GM08714 (cell line): ENCODE data around the gene ELK1.

Experiments used
- H3K4me3 ChIP-seq: fragments of 200-500 bp; sonication (Bioruptor generic); 2 replicates; pipeline ENCODE4 v1.5.1; 2014; ENCODE audit warnings: mild to moderate bottlenecking, low read length, inconsistent platforms
- ZNF274 ChIP-seq: IDR thresholded peaks from 2 replicates; pipeline ENCODE4 v1.6.1; 2012; ENCODE audit warnings: mild to moderate bottlenecking, low read depth, low read length

ELK1 gene

DNA sequence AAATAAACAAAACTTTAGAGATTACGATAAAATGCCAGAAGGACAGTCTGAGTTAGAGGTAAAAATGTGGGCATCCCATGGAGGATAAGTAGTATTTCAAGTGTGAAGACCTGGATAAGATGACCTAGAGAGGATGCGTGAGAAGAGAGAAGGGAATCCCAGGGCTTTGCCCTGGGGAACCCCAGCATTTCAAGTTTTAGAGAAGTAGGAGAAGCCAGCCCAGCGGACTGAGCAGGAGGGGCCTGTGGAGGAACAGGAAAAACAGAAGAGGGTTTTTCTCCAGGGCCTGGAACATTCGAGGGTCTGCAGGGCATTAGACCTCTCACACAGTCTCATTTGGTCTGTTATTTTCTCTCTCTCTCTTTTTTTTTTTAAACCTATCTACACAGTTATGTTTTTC, 17.7 kb downstream of the ELK1 start:
- H3K4me3 ChIP-seq, result no peak overlapping the region
- no peak for TF ChIP-seq ZNF274

DNA sequence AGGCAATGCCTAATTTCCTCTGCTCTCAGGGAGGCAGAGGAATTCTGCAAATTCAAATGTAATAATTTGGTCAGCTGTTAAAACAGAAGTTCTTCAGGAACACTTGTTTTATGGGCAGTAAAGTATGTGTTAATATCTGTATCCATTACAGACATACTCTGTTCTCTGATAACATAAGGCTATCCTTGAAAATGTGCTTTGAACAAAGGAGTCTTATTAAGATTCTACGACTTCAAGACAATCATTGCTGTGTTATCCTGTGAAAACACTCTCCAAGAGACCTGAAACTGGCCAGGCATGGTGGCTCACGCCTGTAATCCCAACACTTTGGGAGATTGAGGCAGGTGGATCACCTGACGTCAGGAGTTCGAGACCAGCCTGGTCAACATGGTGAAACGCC, 18.7 kb downstream of the ELK1 start:
- H3K4me3 ChIP-seq, result no peak overlapping the region
- no peak for TF ChIP-seq ZNF274

DNA sequence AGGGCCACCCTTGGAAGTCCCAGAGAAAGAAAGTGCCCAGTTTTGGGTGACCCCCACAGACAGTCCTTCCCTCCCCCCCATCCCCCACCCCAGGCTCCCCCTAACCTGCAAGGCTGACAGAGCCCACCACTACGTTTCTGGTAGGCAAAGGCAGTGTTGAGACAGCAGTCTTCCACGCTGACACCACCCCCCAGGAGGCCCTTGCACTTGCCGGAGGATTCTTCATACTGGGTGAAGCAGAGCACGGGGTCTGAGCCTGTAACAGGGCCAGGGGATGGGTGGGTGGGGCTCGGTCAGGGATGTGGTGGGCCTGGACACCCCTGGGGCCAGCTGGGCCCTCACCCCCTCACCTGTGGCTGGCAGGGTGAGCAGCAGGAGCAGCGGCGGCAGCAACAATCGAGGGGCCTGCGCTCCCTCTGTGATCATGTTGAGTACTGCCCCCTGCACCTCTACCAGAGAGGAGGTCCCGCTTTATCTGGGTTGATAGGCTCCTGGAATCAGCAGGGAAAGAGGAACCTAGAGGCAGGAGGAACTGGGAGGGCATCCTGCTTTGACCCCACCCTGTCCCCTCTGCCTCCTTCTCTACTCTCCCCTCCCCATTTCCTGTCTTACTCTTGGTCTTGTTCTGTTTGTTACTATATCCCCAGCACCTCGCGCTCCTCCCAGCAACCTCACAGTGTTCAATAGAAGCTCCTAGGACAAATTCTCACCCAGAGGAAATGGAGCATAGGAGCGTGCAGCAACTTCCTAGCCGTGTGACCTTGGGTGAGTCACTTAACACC, 20.8 kb downstream of the ELK1 start, which contains the start of gene CFP:
TSS of gene CFP (minus strand) at position 512 of the 782 bp plus-strand sequence. CDS start at position 426, 86 bp downstream.
- TF ChIP-seq ZNF274, result no peak
- no peak within 1 kb of the TSS; the same call in 1 of the 2 replicates for H3K4me3 ChIP-seq

DNA sequence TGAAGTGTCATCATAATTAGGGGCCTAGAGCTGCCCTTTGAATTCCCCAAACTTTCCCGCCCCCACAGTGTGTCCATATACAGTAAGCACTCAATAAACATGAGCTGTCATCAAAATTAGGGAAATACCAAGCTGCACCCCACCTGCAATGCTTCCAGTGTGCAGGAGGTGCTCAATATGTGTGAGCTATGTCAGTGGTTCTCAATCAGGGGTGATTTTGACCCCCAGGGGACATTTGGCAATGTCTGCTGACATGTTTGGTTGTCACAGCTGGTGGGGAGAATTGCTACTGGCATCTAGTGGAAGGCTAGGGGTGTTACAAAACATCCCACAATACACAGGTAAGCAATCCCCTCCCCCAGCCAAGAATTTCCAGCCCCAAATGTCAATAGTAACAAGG, 21.4 kb downstream of the ELK1 start:
- no peak for TF ChIP-seq ZNF274
- no peak overlapping the region for H3K4me3 ChIP-seq

DNA sequence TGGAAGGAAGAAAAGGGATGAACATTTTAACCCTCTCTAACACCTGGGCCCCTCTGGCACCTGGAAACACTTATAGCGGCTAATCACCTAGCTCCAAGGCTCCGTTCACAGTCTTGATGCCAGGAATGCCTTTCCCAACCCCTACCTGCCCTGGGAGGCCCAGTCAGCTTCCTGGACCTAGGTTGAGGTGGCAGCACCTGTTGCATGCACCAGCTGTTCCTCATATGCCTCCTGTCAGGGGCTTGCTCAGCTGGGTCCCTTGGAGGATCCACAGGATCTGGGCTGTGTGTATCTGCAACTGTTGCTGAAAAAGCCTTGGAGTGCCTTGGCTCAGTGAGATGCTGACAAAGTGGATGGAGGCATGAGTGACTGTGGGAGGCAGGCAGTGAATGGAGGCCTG, 25.0 kb downstream of the ELK1 start:
- no peak overlapping the region for H3K4me3 ChIP-seq
- TF ChIP-seq ZNF274, result no peak

DNA sequence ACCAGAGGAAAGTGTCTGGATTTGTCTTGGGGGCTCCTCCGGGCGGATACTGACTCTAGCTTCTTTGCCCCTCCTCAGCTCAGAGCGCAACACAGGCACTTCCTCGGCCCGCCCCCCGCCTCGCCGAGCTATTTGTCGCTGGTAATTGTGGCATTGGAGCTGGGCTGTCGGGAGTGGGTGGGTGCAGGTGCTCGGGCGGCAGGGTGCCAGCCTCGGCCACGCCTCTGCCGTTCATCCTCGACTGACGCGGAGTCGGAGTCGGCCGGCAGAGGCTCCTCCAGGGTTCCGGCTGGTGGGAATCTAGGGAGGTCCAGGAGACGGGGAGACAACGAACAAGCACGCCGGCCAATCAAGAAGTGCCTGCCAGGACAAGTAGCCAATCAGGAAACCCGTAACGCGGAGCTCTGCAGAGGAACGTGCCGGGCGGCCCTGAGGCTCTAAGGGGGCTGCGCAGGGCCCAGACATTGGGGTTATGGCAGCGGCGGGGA, 26.8 kb downstream of the ELK1 start:
- H3K4me3 ChIP-seq, result no peak overlapping the region

DNA sequence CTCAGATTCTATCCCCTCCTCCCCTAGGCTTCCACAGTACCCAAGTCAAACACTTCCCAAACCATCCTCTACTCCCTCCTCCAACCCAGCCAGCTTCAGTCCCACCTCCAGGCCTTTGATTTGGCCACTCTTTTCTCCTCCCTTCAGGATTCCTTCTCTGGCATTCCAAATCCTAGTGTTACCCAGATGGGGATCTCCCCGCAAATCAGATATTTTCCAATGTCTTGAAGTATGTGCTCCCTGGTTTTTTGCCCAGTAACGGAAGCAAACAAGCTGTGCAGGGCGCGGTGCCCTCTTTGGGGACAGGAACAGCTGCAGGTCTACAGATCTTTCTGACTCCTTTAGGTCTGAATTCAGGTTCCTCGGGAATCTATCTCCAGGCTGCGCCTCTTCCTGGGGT, 28.5 kb downstream of the ELK1 start:
- no peak overlapping the region for H3K4me3 ChIP-seq
- no peak for TF ChIP-seq ZNF274

More for the DNA sequence above, 26.8 kb downstream of the ELK1 start:
- no peak for TF ChIP-seq ZNF274

DNA sequence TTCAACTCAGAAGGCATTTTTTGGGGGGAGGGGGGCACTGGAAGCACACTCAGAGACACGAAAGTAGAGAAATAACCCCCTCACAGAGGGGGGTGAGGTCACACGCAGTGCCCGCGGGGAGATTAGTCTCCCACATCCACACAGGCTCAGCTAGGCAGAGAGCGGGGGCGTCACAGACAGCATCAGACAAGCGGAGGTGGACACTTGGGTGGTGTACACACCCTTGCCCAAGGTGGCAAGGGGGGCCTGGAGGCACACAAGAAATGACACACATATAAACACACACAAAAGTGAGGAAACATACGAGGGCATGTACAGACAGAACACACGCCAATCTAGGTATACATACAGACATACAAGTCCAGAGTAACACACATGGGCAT, 30.1 kb downstream of the ELK1 start:
- TF ChIP-seq ZNF274, result no peak
- H3K4me3 ChIP-seq, result no peak overlapping the region

DNA sequence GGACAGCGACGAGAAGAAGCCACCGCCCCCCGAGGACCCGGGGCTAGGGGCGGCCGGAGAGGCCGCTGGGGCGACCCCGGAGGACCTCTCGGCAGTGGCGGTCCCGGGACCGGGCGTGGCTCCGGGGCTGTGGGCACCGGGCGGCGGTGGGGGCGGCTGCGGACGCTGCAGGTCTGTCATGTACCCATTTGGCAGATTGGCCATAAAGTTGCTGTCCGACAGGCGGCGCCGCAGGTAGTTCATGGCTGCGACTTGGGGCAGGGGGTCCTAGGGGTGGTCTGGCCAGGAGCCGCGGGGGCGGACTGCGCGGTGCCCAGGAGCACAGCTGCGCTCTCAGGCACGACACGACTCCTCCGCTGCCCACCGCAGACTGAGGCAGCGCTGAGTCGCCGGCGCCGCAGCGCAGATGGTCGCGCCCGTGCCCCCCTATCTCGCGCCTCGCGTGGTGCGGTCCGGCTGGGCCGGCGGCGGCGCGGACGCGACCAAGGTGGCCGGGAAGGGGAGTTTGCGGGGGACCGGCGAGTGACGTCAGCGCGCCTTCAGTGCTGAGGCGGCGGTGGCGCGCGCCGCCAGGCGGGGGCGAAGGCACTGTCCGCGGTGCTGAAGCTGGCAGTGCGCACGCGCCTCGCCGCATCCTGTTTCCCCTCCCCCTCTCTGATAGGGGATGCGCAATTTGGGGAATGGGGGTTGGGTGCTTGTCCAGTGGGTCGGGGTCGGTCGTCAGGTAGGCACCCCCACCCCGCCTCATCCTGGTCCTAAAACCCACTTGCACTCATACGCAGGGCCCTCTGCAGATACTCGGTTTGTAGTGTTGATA, 30.7 kb downstream of the ELK1 start, which contains the start of gene SYN1:
TSS of gene SYN1 (minus strand) at position 372 of the 817 bp plus-strand sequence. CDS start at position 243, 129 bp downstream.
- no peak within 1 kb of the TSS; the same call in 1 of the 2 replicates for H3K4me3 ChIP-seq
- TF ChIP-seq ZNF274, result no peak

DNA sequence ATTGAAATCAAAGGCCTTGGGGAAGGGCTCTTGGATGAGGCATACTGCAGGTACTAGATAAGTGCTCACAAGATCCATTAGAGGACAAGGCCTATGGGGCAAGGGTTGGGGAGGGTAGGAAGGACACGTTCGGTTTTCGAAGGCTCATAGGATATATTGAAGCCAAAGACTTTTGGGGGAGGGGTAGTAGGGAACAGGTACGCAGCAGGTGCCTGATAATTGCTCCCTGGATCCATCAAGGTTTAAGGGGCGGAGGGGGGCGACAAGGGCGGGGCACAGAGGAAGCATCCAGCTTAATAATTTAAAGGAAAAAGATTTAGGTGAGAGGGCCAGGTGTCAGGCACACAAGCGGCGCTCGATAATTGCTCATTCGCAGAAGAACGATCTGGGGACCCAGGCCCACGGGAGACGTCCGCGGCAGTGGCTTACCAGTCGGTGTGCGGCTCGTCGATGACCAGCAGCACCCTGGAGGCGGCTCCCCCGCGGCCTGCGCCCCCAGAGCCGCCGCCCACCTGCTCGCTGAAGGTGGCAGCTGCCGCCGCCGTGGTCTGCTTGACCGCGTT, 31.4 kb downstream of the ELK1 start:
- no peak overlapping the region; the same call in 1 of the 2 replicates for H3K4me3 ChIP-seq
- TF ChIP-seq ZNF274, result no peak

DNA sequence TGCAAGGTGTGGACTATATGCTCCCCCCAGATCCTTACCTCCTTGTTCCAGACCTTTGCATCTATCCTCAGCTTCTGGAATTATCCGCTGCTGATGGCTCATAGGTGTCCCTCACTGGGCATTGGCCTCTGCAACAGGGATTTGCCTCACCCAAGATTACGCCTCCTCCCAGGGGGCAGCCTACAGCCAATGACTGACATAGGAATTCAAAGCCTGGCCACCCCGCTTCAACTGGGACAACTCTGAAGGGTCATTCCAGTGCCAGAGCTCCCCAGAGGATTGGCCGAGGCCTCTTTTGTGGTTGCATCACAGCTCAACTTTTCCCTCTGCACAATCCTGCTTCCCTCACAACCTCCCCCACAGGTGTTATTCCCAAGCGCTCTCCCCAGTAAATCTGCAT, 35.7 kb downstream of the ELK1 start:
- TF ChIP-seq ZNF274, result no peak
- H3K4me3 ChIP-seq, result no peak overlapping the region

DNA sequence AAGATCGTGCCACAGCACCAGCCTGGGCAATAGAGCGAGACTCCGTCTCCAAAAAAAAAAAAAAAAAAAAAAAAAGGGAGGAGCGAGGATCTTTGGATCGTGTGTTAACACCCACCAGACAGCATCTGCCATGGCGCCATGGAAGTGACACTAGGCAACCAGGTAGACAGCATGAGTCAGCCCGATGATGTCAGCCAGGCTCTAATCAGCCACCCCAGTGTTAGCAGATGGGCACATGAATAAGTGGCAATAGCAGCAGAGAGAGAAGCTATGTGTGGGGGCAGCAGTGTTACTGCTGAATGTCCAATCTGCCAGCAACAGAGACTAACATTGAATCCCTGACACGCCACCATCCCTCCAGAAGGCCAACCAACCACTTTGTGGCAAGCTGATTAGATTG, 37.3 kb downstream of the ELK1 start:
- H3K4me3 ChIP-seq, result no peak overlapping the region
- TF ChIP-seq ZNF274, result no peak

DNA sequence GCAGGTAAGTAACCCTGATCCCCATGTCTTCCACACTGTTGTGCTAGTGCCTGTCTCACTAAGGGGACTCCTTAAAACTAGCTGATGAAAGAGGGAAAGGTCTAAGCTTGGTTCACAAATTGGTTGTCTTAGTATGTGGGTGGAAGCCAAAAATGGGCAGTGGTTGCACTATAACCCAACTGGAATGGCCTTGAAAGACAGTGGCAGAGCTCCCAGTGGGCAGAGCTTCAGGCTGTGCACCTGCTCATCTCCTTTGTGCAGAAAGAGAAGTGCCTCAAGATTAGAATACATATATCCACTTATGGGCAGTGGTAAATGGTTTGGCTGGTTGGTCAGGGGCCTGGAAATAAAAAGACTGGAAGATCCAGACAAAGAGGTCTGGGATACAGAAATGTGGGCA, 37.9 kb downstream of the ELK1 start:
- TF ChIP-seq ZNF274, result no peak
- H3K4me3 ChIP-seq, result no peak overlapping the region

DNA sequence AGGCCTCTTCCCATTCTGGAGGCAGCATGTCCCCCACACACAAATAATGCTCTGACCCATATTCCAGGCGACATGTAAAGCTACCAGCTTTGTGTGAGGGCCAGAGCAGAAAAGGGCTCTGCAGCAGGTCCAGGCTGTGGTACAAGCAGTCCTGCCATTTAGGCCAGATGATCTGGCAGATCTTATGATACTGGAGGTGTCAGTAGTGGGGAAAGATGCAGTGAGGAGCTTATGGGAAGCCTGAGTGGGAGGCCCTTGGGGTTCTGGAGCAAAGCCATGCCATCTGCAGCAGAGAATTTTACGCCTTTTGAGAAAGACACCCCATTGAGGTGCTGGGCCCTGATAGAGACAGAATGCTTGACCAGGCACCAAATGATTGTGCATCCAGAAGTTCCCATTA, 38.4 kb downstream of the ELK1 start:
- H3K4me3 ChIP-seq, result no peak overlapping the region
- TF ChIP-seq ZNF274, result no peak
